Measurements from ENCODE around the gene EPS8L3. TPM values are rescaled to one million over a fixed set of nuclear protein-coding genes. Genes with fewer than 3 reads are reported as not detected.

EPS8L3 gene
- total and polyA plus RNA-seq, 9 of the 15 experiments (the other 6 are each of a cell fraction or from before 2014, with no cell fraction given) = 0.09 to 0.42 (median 0.14) TPM; not detected in 5

GRCh38 chr1:109804660-109805059 lies 40.9 kb upstream of the EPS8L3 start:
- H3K27ac ChIP-seq (ENCODE audit: extremely low read depth, low read depth, low read length) = no peak overlapping the region
- H3K9ac ChIP-seq (ENCODE audit: insufficient read depth in 1 of 2, low read depth in 2 of 2, low read length in 2 of 2) = no peak overlapping the region
- in situ Hi-C loops (cut with MboI) (no loop called here), intact Hi-C loops (cut with micrococcal nuclease) (no loop called here)
- no peaks in the 10 kb centered on the region for H3K9me1 ChIP-seq (ENCODE audit: control insufficient read depth, insufficient read depth, low read length)
- no peak for DNase-seq (ENCODE audit: extremely low read depth in 1 of 4, low spot score in 3 of 4)
- H2AFZ ChIP-seq (ENCODE audit: low read depth, low read length) = no peak overlapping the region
- TF ChIP-seq PHF21A (IDR thresholded peaks at IDR 0.05; ENCODE audit: borderline replicate concordance, low read depth) (no peak), ETV1 (tag; conservative IDR thresholded peaks at IDR 0.05; ENCODE audit: low read depth) (no peak), GATAD2B (IDR thresholded peaks at IDR 0.05; ENCODE audit: borderline replicate concordance) (no peak), ZNF3 (CRISPR knock-in tag; IDR thresholded peaks at IDR 0.05) (no peak), ZNF592 (IDR thresholded peaks at IDR 0.05) (no peak), CBX8 (IDR thresholded peaks at IDR 0.05; ENCODE audit: borderline replicate concordance, extremely low read depth, low read depth, low read length, poor library complexity, severe bottlenecking) (no peak), NR2C2 (CRISPR knock-in tag; IDR thresholded peaks at IDR 0.05) (no peak), NR2C2 (tag; IDR thresholded peaks at IDR 0.05) (no peak), SAFB (IDR thresholded peaks at IDR 0.05; ENCODE audit: borderline replicate concordance, low read depth, low read length) (no peak), PURB (CRISPR knock-in tag; IDR thresholded peaks at IDR 0.05; ENCODE audit: low read depth) (no peak), SREBF2 (CRISPR knock-in tag; IDR thresholded peaks at IDR 0.05) (no peak), ZBTB49 (CRISPR knock-in tag; IDR thresholded peaks at IDR 0.05; ENCODE audit: borderline replicate concordance) (no peak), ZNF354B (CRISPR knock-in tag; IDR thresholded peaks at IDR 0.05) (no peak), NR4A1 (CRISPR knock-in tag; IDR thresholded peaks at IDR 0.05) (no peak), NR4A1 (tag; IDR thresholded peaks at IDR 0.05) (no peak), CEBPB (tag; IDR thresholded peaks at IDR 0.05) (no peak), NFE2 (IDR thresholded peaks at IDR 0.05; ENCODE audit: low read depth) (no peak), ASH1L (IDR thresholded peaks at IDR 0.05; ENCODE audit: borderline replicate concordance, low read depth, partially characterized antibody) (no peak), NCOA4 (IDR thresholded peaks at IDR 0.05; ENCODE audit: partially characterized antibody) (no peak)
- BruUV-seq (replicated peaks) = no TSS peak
- no peaks in the 10 kb centered on the region for H3K36me3 ChIP-seq (ENCODE audit: control insufficient read depth, insufficient read depth, low read length)
- ChIA-PET POLR2A (interaction anchor here (0.8 to 1.4 kb wide), 4 partner anchors 10 to 19 kb away, joined by 3 to 6 read pairs (median 6); no protein-coding TSS in a partner anchor), CTCF (ENCODE audit: low intra/inter-chr PET ratio) (no interaction called here)
- H3K79me2 ChIP-seq (ENCODE audit: control insufficient read depth, insufficient read depth, low read length) = no peaks in the 10 kb centered on the region
- no peak for ATAC-seq
- no peaks in the 10 kb centered on the region for H3K27me3 ChIP-seq (ENCODE audit: control insufficient read depth in 2 of 2, insufficient read depth in 2 of 2, low read length in 2 of 2)
- no peak overlapping the region for H3K4me3 ChIP-seq
- 45% methylated on average over 3 of the region's 4 CpGs for WGBS (ENCODE audit: insufficient coverage, low coverage, missing lambda C conversion rate)
- no peaks in the 10 kb centered on the region for H3K9me3 ChIP-seq (replicated peaks; ENCODE audit: control insufficient read depth, insufficient read depth, low read depth, low read length)
- FAIRE-seq = no peak
- no peaks in the 10 kb centered on the region for H4K20me1 ChIP-seq (replicated peaks; ENCODE audit: control insufficient read depth, insufficient read depth, low read length)
- peaks cover 0 to 20% of the 10 kb centered on the region in 2 experiments; a peak in 3 of 5 replicates for H3K4me1 ChIP-seq (replicated peaks in 1 of 2; ENCODE audit: control insufficient read depth in 2 of 2, insufficient read depth in 2 of 2, low read length in 2 of 2)
- H3K4me2 ChIP-seq (ENCODE audit: insufficient read depth, low read length) = no peak overlapping the region
